Progenitor cell of endocrine pancreas (in vitro differentiated cells): ENCODE results near the gene CALCR. TPM values are rescaled to one million over a fixed set of nuclear protein-coding genes. Genes with fewer than 3 reads are reported as not detected.
"Not testable (repeated sequence)": the region's sequence is repeated elsewhere in the genome, so short reads cannot be mapped to it uniquely, and the experiment has no call there.

Experiments
- DNase-seq: peaks from one replicate; pipeline ENCODE4 v3.0.0; 2021; ENCODE audit warnings: low spot score; ENCODE audit not compliant: unreplicated experiment
- H3K27ac Mint-ChIP-seq: 2 replicates; pipeline ENCODE4 v1.8.0; 2021; ENCODE audit warnings: mild to moderate bottlenecking, moderate library complexity, mixed read lengths
- H3K27me3 Mint-ChIP-seq: 2 replicates; pipeline ENCODE4 v1.8.0; 2021; ENCODE audit warnings: mixed read lengths
- H3K36me3 Mint-ChIP-seq: 2 replicates; pipeline ENCODE4 v1.8.0; 2022; ENCODE audit warnings: mixed read lengths; ENCODE audit not compliant: insufficient read depth
- H3K4me1 Mint-ChIP-seq: 2 replicates; pipeline ENCODE4 v1.8.0; 2021; ENCODE audit warnings: low read depth, mixed read lengths
- H3K4me3 Mint-ChIP-seq: 2 replicates; pipeline ENCODE4 v1.8.0; 2021; ENCODE audit warnings: low read depth, mild to moderate bottlenecking, moderate library complexity, mixed read lengths
- H3K9me3 Mint-ChIP-seq: 2 replicates; pipeline ENCODE4 v1.8.0; 2021; ENCODE audit warnings: low read depth, mixed read lengths
- CTCF ChIP-seq: fragments of 200-600 bp; sonication (generic); IDR thresholded peaks from one replicate; pipeline ENCODE4 v1.5.0; 2021; ENCODE audit warnings: antibody characterized with exemption, mild to moderate bottlenecking; ENCODE audit not compliant: unreplicated experiment
- total RNA-seq: library from RNA; stranded (reverse); gene quantifications from 2 replicates; pipeline ENCODE4 v1.2.1, GENCODE V29; 2021

CALCR gene
- total RNA-seq, 1 donor from 2014 or later = not detected

GRCh38 chr7:93509303-93509702, 65.2 kb downstream of the CALCR start:
- no peak for TF ChIP-seq CTCF
- Mint-ChIP-seq H3K4me1 (no peaks in the 10 kb centered on the region), H3K4me3 (no peak overlapping the region), H3K27ac (no peak overlapping the region), H3K36me3 (no peaks in the 10 kb centered on the region), H3K27me3 (no peaks in the 10 kb centered on the region), H3K9me3 (peaks cover 5% of the 10 kb centered on the region)
- DNase-seq = no peak

GRCh38 chr7:93503088-93503487, 71.4 kb downstream of the CALCR start:
- Mint-ChIP-seq H3K4me3 (no peak overlapping the region), H3K9me3 (peaks cover 5% of the 10 kb centered on the region)

GRCh38 chr7:93491860-93492259, 82.7 kb downstream of the CALCR start:
- H3K4me1 Mint-ChIP-seq, H3K27ac Mint-ChIP-seq, H3K9me3 Mint-ChIP-seq, DNase-seq, H3K4me3 Mint-ChIP-seq, H3K27me3 Mint-ChIP-seq, H3K36me3 Mint-ChIP-seq: not testable (repeated sequence)

More at GRCh38 chr7:93503088-93503487, 71.4 kb downstream of the CALCR start:
- no peak for DNase-seq
- Mint-ChIP-seq H3K27ac (no peak overlapping the region), H3K36me3 (no peaks in the 10 kb centered on the region), H3K27me3 (no peaks in the 10 kb centered on the region), H3K4me1 (peaks cover 24% of the 10 kb centered on the region)
- no peak for TF ChIP-seq CTCF

GRCh38 chr7:93476491-93477344, 97.8 kb downstream of the CALCR start:
- Mint-ChIP-seq H3K27ac (no peak overlapping the region), H3K4me3 (no peak overlapping the region), H3K27me3 (no peaks in the 10 kb centered on the region), H3K36me3 (no peaks in the 10 kb centered on the region), H3K9me3 (no peaks in the 10 kb centered on the region), H3K4me1 (peaks cover 26% of the 10 kb centered on the region)
- DNase-seq = no peak
- TF ChIP-seq CTCF = no peak

GRCh38 chr7:93475811-93476210, 98.7 kb downstream of the CALCR start:
- Mint-ChIP-seq H3K4me1 (peaks cover 26% of the 10 kb centered on the region), H3K27ac (no peak overlapping the region)
- no peak for TF ChIP-seq CTCF

GRCh38 chr7:93471456-93471855, 103.1 kb downstream of the CALCR start:
- Mint-ChIP-seq H3K27me3 (no peaks in the 10 kb centered on the region), H3K36me3 (no peaks in the 10 kb centered on the region), H3K27ac (no peak overlapping the region), H3K4me3 (no peak overlapping the region), H3K4me1 (peaks cover 14% of the 10 kb centered on the region), H3K9me3 (no peaks in the 10 kb centered on the region)
- TF ChIP-seq CTCF = no peak
- no peak for DNase-seq

More at GRCh38 chr7:93475811-93476210, 98.7 kb downstream of the CALCR start:
- Mint-ChIP-seq H3K4me3 (no peak overlapping the region), H3K9me3 (no peaks in the 10 kb centered on the region), H3K36me3 (no peaks in the 10 kb centered on the region), H3K27me3 (no peaks in the 10 kb centered on the region)
- no peak for DNase-seq
